Measurements from ENCODE around the gene NUDT14. TPM values are rescaled to one million over a fixed set of nuclear protein-coding genes. Genes with fewer than 3 reads are reported as not detected.

NUDT14 gene
- polyA plus RNA-seq, 3 donors, result 22.0 to 37.4 (median 23.9) TPM

DNA sequence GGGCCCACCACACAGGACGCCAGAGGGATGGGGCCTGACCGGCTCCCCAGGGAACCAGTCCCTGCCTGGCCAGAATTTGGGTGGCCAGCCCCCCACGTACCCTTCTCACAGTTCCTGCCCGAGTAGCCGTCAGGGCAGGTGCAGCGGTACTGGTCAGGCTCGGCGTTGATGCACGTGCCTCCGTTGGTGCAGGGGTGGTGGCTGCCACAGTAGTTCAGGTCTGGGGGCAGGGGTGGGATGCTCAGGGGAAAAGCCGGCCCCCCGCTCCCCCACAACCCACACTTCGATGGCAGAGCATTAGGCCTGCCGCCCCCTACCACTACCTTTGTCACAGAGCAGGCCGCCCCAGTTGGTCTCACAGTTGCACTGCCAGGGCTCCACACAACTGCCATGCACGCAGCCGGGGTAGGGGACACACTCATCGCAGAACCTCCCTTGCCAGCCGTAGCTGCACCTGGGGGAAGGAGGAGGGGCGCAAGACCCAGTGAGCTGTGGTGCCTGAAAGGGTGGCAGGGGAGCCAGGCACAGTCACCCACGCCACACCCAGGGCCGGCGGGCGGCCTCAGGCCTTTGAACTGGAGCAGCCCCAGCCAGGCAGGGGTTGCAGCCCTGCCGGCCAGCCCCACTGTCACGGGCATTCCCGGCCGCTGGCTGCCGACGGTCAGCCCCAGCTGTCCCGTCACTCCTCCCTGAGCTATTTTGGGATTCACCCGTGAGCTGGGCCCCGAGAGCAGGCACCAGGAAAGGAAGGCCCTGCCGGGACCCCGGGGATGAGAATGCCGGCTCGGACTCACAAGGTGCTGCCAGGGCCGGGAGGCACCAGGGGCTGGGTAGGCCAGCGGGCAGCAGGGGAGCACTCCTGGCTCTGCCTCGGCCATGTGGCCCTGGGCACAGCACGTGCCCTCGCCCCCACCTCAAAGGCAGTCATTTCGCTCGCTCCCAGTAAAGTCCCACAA lies 29.0 kb downstream of the NUDT14 start:
- H3K9ac ChIP-seq (ENCODE audit: insufficient read depth, low read length, poor library complexity, severe bottlenecking), result no peak overlapping the region
- no peaks in the 10 kb centered on the region for H4K20me1 ChIP-seq (ENCODE audit: insufficient read depth, low read length)
- intact Hi-C loops (cut with micrococcal nuclease), result no loop called here
- H3K4me2 ChIP-seq (replicated peaks; ENCODE audit: extremely low read depth, low read length, poor library complexity, severe bottlenecking), result no peak overlapping the region
- DNase-seq, result no peak
- no peaks in the 10 kb centered on the region for H3K36me3 ChIP-seq (replicated peaks in 1 of 2; ENCODE audit: control insufficient read depth in 1 of 2, insufficient read depth in 2 of 2, low read length in 2 of 2)
- no peaks in the 10 kb centered on the region for H3K9me3 ChIP-seq (replicated peaks in 1 of 2; ENCODE audit: control insufficient read depth in 1 of 2, insufficient read depth in 1 of 2, low read length in 2 of 2)
- no peaks in the 10 kb centered on the region for H3K36me3 Mint-ChIP-seq
- H2AFZ ChIP-seq (ENCODE audit: insufficient read depth, low read depth, low read length, poor library complexity, severe bottlenecking), result no peak overlapping the region
- peaks cover 0 to 10% (median 4%) of the 10 kb centered on the region in 3 donors for H3K27me3 Mint-ChIP-seq (ENCODE audit: low read depth in 3 of 3)
- WGBS (ENCODE audit: insufficient coverage), result 93% methylated on average over 33 of the region's 44 CpGs
- no peaks in the 10 kb centered on the region for H3K4me1 Mint-ChIP-seq
- no peak overlapping the region for H3K4me3 ChIP-seq (replicated peaks in 1 of 3; ENCODE audit: low read depth in 2 of 3, low read length in 3 of 3)
- no peak overlapping the region for H3K27ac Mint-ChIP-seq
- no peaks in the 10 kb centered on the region for H3K27me3 ChIP-seq (ENCODE audit: control insufficient read depth in 2 of 2, insufficient read depth in 2 of 2, low read length in 2 of 2)
- H3K79me2 ChIP-seq (ENCODE audit: insufficient read depth, low read length), result no peaks in the 10 kb centered on the region
- no peaks in the 10 kb centered on the region for H3K4me1 ChIP-seq (ENCODE audit: control insufficient read depth in 1 of 2, insufficient read depth in 2 of 2, low read length in 2 of 2)
- TF ChIP-seq, protein P1, sequence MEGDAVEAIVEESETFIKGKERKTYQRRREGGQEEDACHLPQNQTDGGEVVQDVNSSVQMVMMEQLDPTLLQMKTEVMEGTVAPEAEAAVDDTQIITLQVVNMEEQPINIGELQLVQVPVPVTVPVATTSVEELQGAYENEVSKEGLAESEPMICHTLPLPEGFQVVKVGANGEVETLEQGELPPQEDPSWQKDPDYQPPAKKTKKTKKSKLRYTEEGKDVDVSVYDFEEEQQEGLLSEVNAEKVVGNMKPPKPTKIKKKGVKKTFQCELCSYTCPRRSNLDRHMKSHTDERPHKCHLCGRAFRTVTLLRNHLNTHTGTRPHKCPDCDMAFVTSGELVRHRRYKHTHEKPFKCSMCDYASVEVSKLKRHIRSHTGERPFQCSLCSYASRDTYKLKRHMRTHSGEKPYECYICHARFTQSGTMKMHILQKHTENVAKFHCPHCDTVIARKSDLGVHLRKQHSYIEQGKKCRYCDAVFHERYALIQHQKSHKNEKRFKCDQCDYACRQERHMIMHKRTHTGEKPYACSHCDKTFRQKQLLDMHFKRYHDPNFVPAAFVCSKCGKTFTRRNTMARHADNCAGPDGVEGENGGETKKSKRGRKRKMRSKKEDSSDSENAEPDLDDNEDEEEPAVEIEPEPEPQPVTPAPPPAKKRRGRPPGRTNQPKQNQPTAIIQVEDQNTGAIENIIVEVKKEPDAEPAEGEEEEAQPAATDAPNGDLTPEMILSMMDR (IDR thresholded peaks at IDR 0.05), result no peak
- H3K4me3 Mint-ChIP-seq, result no peak overlapping the region
- H3K27ac ChIP-seq (ENCODE audit: low read depth in 1 of 2, low read length in 2 of 2), result no peak overlapping the region
- peaks cover 0 to 1% (median 0%) of the 10 kb centered on the region in 7 donors for H3K9me3 Mint-ChIP-seq

DNA sequence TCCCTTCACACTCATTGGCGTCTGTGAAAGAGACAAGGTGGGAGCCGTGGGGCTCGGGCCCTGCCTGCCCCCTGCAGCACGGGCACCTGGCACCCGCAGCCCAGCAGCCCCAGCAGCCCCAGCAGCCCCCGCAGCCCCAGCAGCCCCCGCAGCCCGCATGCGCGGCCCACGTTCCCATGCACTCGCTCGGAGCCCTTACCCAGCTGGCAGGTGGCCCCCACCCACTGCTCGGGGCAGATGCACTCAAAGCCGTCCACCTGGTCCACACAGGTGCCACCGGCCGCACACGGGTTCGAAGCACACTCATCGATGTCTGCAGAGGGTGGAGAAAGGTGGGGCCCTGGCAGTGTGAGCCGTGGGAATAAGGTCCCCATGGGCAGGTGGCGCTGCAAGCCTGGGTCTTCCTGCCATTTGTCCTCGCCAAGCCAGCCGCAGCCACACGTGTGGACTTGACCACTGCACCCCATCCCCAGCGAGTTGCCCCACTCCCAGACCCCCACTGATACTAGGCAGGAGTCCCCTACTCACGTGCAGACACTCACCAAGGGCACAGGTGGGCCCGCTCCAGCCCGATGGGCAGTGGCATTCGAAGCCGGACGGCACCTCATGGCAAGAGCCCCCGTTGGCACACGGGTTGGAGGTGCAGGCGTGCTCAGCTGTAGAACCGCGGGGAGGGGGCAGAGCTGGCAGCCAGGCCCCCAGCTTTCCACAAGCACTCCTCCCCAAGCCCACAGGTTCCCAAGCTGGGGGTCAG lies 29.9 kb downstream of the NUDT14 start:
- H3K36me3 Mint-ChIP-seq, result no peaks in the 10 kb centered on the region
- intact Hi-C loops (cut with micrococcal nuclease), result no loop called here
- Histone ChIP-seq H2AFZ (ENCODE audit: insufficient read depth, low read depth, low read length, poor library complexity, severe bottlenecking) (no peak overlapping the region), H3K27ac (ENCODE audit: low read depth in 1 of 2, low read length in 2 of 2) (no peak overlapping the region), H3K4me3 (replicated peaks in 1 of 3; ENCODE audit: low read depth in 2 of 3, low read length in 3 of 3) (no peak overlapping the region), H3K36me3 (replicated peaks in 1 of 2; ENCODE audit: control insufficient read depth in 1 of 2, insufficient read depth in 2 of 2, low read length in 2 of 2) (no peaks in the 10 kb centered on the region), H4K20me1 (ENCODE audit: insufficient read depth, low read length) (no peaks in the 10 kb centered on the region), H3K79me2 (ENCODE audit: insufficient read depth, low read length) (no peaks in the 10 kb centered on the region), H3K4me1 (ENCODE audit: control insufficient read depth in 1 of 2, insufficient read depth in 2 of 2, low read length in 2 of 2) (no peaks in the 10 kb centered on the region), H3K27me3 (ENCODE audit: control insufficient read depth in 2 of 2, insufficient read depth in 2 of 2, low read length in 2 of 2) (no peaks in the 10 kb centered on the region), H3K9me3 (replicated peaks in 1 of 2; ENCODE audit: control insufficient read depth in 1 of 2, insufficient read depth in 1 of 2, low read length in 2 of 2) (no peaks in the 10 kb centered on the region), H3K9ac (ENCODE audit: insufficient read depth, low read length, poor library complexity, severe bottlenecking) (no peak overlapping the region), H3K4me2 (replicated peaks; ENCODE audit: extremely low read depth, low read length, poor library complexity, severe bottlenecking) (no peak overlapping the region)
- TF ChIP-seq, protein P1 (IDR thresholded peaks at IDR 0.05), result no peak
- H3K4me3 Mint-ChIP-seq, result no peak overlapping the region
- H3K4me1 Mint-ChIP-seq, result no peaks in the 10 kb centered on the region
- WGBS (ENCODE audit: insufficient coverage), result 90% methylated on average over 33 of the region's 37 CpGs
- H3K9me3 Mint-ChIP-seq, result peaks cover 0 to 1% (median 0%) of the 10 kb centered on the region in 7 donors
- DNase-seq, result no peak
- peaks cover 0 to 9% (median 3%) of the 10 kb centered on the region in 3 donors for H3K27me3 Mint-ChIP-seq (ENCODE audit: low read depth in 3 of 3)
- H3K27ac Mint-ChIP-seq, result no peak overlapping the region
